Heart right ventricle (tissue), 16 donors: Measurements from ENCODE around the gene SCAF8. TPM values are rescaled to one million over a fixed set of nuclear protein-coding genes. Genes with fewer than 3 reads are reported as not detected.

Experiments
- ATAC-seq, 8 donors: fragments of 200-7000 bp; cut with Tn5 transposase; one replicate each; pipeline ENCODE4 v1.9.1; 2020; ENCODE audit warnings: mild to moderate bottlenecking in 8 of 8, moderate library complexity in 8 of 8, moderate number of reproducible peaks in 1 of 8
- DNase-seq, 2 donors: peaks; one replicate each; pipeline ENCODE4 v3.0.0-alpha.2; 2020
- H3K27ac ChIP-seq, 10 donors: fragments of 200-600 bp; sonication (generic) in 2 of 10; one replicate each; pipeline versions ENCODE4 v1.5.0 to v1.8.0; 2020 to 2022; ENCODE audit warnings: mild to moderate bottlenecking in 3 of 10
- H3K27me3 ChIP-seq, 7 donors: fragments of 200-600 bp; one replicate each; pipeline ENCODE4 v1.8.0; 2021 to 2022; ENCODE audit warnings: mild to moderate bottlenecking in 2 of 7
- H3K36me3 ChIP-seq, 9 donors: fragments of 200-600 bp; sonication (generic) in 1 of 9; one replicate each; pipeline versions ENCODE4 v1.5.0 to v1.8.0; 2020 to 2022; ENCODE audit warnings: mild to moderate bottlenecking in 2 of 9
- H3K4me1 ChIP-seq, 9 donors: fragments of 200-600 bp; sonication (generic) in 1 of 9; one replicate each; pipeline versions ENCODE4 v1.5.0 to v1.8.0; 2020 to 2022; ENCODE audit warnings: mild to moderate bottlenecking in 4 of 9
- H3K4me3 ChIP-seq, 10 donors: fragments of 200-600 bp; sonication (generic) in 2 of 10; one replicate each; pipeline versions ENCODE4 v1.5.0 to v1.8.0; 2020 to 2022; ENCODE audit warnings: mild to moderate bottlenecking in 7 of 10, moderate library complexity in 2 of 10
- H3K9me3 ChIP-seq, 11 donors: fragments of 200-600 bp in 10 of 11; sonication (generic) in 2 of 11; one replicate each; pipeline versions ENCODE4 v1.5.0 to v1.8.0; 2013 to 2022; ENCODE audit warnings: mild to moderate bottlenecking in 2 of 11, control low read depth in 1 of 11, moderate library complexity in 1 of 11
- CTCF ChIP-seq, 9 donors: fragments of 200-600 bp; sonication (generic) in 2 of 9; IDR thresholded peaks; one replicate each; pipeline versions ENCODE4 v1.5.0 to v1.8.0; 2021 to 2022; ENCODE audit warnings: antibody characterized with exemption in 9 of 9, mild to moderate bottlenecking in 5 of 9, moderate library complexity in 1 of 9
- WGBS, 2 donors: extraction: QIAGEN DNeasy Blood & Tissue Kit; methylation state at CpG; one replicate each; pipeline ENCODE4 v1.1.7; 2013; ENCODE audit warnings: inconsistent platforms in 1 of 2; 5-methylcytosine and 5-hydroxymethylcytosine counted together
- intact Hi-C, 10 donors: fragments of 100-400 bp; cut with DNase I; formaldehyde crosslinking; loops; one replicate each; pipeline versions ENCODE4 v1.11.1 to v1.14.2; 2022
- polyA plus RNA-seq, 2 donors: library from polyadenylated mRNA; stranded (reverse); fragments of 200-250 nt; gene quantifications; one replicate each; pipeline ENCODE4 v1.2.3, GENCODE V29; 2013
- total RNA-seq, 10 donors: library from RNA; stranded (reverse); fragmentation: NEBNext Ultra II Directional in 3 of 10; extraction: Animal tissue kit (Norgen Biotek cat#: 25700) in 3 of 10; gene quantifications; one replicate each; pipeline versions ENCODE4 v1.2.1 to v1.2.4, GENCODE V29; 2021 to 2023
- donor health status: Arrhythmogenic right ventricular cardiomyopathy.
- donor health status: ischemic (EF 13 %, LVEDD 7.1; RV severe dilation, severe dysfunction).
- donor health status: healthy with polysubstance abuse.
- donor health status: DM: no; HTN: yes; CAD: no.
- donor health status: DM: no; HTN: no; CAD: no.
- donor health status: ischemic (EF 25% LVEDD 6.9; RV normal size, moderate dysfunction).
- donor health status: ischemic (EF 25% LVEDD 5.7; RV mildly dilated, moderate dysfunction).
- donor health status: healthy.
- donor health status: DM: yes; HTN: yes; CAD: no.
- donor health status: Ischemic cardiomyopathy.
- donor health status: ischemic (EF 35%, LVEDD 5.7; RV mildly dilated, moderate dysfunction).
- donor health status: nonischemic (EF 11% LVEDD 7.7; RV severe dilation, severe dysfunction).
- donor health status: DM: yes; HTN: yes; CAD: no.
- donor health status: PGD.
- donor health status: ischemic (EF 29% LVEDD 5.4; RV normal size, mild dysfunction).
- donor health status: nonischemic (EF 23%, LVEDD 6.1; RV moderate dilation, normal function).

The SCAF8 gene
- total and polyA plus RNA-seq, 12 donors: 6.7 to 96.1 (median 62.8) TPM

GRCh38 chr6:154783229-154783628 lies 50.0 kb downstream of the SCAF8 start:
- Histone ChIP-seq H3K4me1 (peaks cover 0 to 11% (median 0%) of the 10 kb centered on the region in 9 donors), H3K27ac (no peak overlapping the region), H3K4me3 (no peak overlapping the region), H3K36me3 (peaks cover 0 to 68% (median 2%) of the 10 kb centered on the region in 9 donors), H3K27me3 (no peaks in the 10 kb centered on the region), H3K9me3 (no peaks in the 10 kb centered on the region)
- WGBS, 2 donors: 91 to 97% methylated on average over 2 of the region's 2 CpGs
- intact Hi-C loops: no loop called here
- no peak for TF ChIP-seq CTCF (IDR thresholded peaks at IDR 0.05)
- DNase-seq (no peak), ATAC-seq (no peak)

- no peak for DNase-seq
- Histone ChIP-seq H3K27me3 (no peaks in the 10 kb centered on the region), H3K27ac (no peak overlapping the region), H3K4me3 (no peak overlapping the region), H3K9me3 (no peaks in the 10 kb centered on the region), H3K4me1 (peaks cover 0 to 11% (median 0%) of the 10 kb centered on the region in 9 donors), H3K36me3 (peaks cover 0 to 74% (median 2%) of the 10 kb centered on the region in 9 donors)
- TF ChIP-seq CTCF (IDR thresholded peaks at IDR 0.05): no peak
- 92 to 95% methylated on average over 2 of the region's 2 CpGs for WGBS, 2 donors
- intact Hi-C loops: no loop called here
- no peak for ATAC-seq
Observed at GRCh38 chr6:154785075-154785474, 51.9 kb downstream of the SCAF8 start.

GRCh38 chr6:154786144-154786868 lies 53.1 kb downstream of the SCAF8 start:
- Histone ChIP-seq H3K27ac (no peak overlapping the region), H3K9me3 (no peaks in the 10 kb centered on the region), H3K4me3 (no peak overlapping the region), H3K36me3 (peaks cover 0 to 69% (median 2%) of the 10 kb centered on the region in 9 donors), H3K4me1 (peaks cover 0 to 11% (median 0%) of the 10 kb centered on the region in 9 donors), H3K27me3 (no peaks in the 10 kb centered on the region)
- DNase-seq (no peak), ATAC-seq (no peak)
- intact Hi-C loops: no loop called here
- WGBS, 2 donors: 93 to 95% methylated on average over 9 of the region's 9 CpGs
- TF ChIP-seq CTCF (IDR thresholded peaks at IDR 0.05): no peak

- peaks cover 0 to 84% (median 10%) of the 10 kb centered on the region in 9 donors for H3K36me3 ChIP-seq
- no peaks in the 10 kb centered on the region for H3K9me3 ChIP-seq
- TF ChIP-seq CTCF (IDR thresholded peaks at IDR 0.05): no peak
- DNase-seq: no peak
- H3K4me1 ChIP-seq: peaks cover 0 to 14% (median 4%) of the 10 kb centered on the region in 9 donors
- ATAC-seq: peak in 1 of 8 donors; percentile 60
- intact Hi-C loops: no loop called here
- no peaks in the 10 kb centered on the region for H3K27me3 ChIP-seq
- no peak overlapping the region for H3K27ac ChIP-seq
- H3K4me3 ChIP-seq: no peak overlapping the region
- 68 to 80% methylated on average over 5 of the region's 5 CpGs for WGBS, 2 donors
Observed at GRCh38 chr6:154791556-154792317, 58.5 kb downstream of the SCAF8 start.
